Measurements from ENCODE around the gene IQGAP1.

DNA sequence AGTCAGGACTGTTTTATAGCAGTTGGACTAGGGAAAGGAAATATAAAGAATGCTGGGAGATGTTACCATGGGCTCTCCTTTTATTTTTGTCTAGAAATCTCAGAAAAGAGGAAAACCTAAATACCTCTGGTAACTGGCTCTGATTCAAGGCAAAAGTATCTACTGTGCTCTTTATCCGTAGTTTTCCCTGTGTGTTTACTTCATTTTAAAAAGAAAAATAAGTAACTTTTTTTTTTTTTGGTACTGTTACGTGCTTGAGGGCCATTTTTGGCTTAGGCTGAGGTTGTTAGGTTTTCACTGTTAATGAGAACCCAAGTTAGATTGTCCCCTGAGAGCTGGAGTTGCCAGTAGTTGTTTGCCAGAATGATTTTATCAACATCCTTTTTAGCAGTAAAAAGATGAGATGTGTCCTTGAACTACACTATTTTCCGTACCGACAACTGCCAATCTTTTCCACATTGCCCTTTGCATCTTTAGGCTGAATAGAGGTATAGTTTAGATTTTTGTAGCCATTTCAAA lies 35.8 kb downstream of the IQGAP1 start:
- TF ChIP-seq, protein P1, sequence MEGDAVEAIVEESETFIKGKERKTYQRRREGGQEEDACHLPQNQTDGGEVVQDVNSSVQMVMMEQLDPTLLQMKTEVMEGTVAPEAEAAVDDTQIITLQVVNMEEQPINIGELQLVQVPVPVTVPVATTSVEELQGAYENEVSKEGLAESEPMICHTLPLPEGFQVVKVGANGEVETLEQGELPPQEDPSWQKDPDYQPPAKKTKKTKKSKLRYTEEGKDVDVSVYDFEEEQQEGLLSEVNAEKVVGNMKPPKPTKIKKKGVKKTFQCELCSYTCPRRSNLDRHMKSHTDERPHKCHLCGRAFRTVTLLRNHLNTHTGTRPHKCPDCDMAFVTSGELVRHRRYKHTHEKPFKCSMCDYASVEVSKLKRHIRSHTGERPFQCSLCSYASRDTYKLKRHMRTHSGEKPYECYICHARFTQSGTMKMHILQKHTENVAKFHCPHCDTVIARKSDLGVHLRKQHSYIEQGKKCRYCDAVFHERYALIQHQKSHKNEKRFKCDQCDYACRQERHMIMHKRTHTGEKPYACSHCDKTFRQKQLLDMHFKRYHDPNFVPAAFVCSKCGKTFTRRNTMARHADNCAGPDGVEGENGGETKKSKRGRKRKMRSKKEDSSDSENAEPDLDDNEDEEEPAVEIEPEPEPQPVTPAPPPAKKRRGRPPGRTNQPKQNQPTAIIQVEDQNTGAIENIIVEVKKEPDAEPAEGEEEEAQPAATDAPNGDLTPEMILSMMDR (IDR thresholded peaks at IDR 0.05; ENCODE audit: low read depth, low read length, missing input control) = no peak
- TF ChIP-seq TAF1 (conservative IDR thresholded peaks at IDR 0.05) = no peak
- TF ChIP-seq, protein P2, sequence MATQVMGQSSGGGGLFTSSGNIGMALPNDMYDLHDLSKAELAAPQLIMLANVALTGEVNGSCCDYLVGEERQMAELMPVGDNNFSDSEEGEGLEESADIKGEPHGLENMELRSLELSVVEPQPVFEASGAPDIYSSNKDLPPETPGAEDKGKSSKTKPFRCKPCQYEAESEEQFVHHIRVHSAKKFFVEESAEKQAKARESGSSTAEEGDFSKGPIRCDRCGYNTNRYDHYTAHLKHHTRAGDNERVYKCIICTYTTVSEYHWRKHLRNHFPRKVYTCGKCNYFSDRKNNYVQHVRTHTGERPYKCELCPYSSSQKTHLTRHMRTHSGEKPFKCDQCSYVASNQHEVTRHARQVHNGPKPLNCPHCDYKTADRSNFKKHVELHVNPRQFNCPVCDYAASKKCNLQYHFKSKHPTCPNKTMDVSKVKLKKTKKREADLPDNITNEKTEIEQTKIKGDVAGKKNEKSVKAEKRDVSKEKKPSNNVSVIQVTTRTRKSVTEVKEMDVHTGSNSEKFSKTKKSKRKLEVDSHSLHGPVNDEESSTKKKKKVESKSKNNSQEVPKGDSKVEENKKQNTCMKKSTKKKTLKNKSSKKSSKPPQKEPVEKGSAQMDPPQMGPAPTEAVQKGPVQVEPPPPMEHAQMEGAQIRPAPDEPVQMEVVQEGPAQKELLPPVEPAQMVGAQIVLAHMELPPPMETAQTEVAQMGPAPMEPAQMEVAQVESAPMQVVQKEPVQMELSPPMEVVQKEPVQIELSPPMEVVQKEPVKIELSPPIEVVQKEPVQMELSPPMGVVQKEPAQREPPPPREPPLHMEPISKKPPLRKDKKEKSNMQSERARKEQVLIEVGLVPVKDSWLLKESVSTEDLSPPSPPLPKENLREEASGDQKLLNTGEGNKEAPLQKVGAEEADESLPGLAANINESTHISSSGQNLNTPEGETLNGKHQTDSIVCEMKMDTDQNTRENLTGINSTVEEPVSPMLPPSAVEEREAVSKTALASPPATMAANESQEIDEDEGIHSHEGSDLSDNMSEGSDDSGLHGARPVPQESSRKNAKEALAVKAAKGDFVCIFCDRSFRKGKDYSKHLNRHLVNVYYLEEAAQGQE (IDR thresholded peaks at IDR 0.05) = no peak
- no peak for TF ChIP-seq RAD21 (IDR thresholded peaks at IDR 0.05)
- TF ChIP-seq FOXA1 (IDR thresholded peaks at IDR 0.05) = no peak
- TF ChIP-seq YY1 (IDR thresholded peaks at IDR 0.05) = no peak
- TF ChIP-seq, protein P3, sequence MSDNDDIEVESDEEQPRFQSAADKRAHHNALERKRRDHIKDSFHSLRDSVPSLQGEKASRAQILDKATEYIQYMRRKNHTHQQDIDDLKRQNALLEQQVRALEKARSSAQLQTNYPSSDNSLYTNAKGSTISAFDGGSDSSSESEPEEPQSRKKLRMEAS (IDR thresholded peaks at IDR 0.05) = no peak

Data from liver (tissue), 3 donors.